Brain microvascular endothelial cell (primary cell): Measurements from ENCODE around the gene PBX1.
A peak's percentile ranks its signal among the peaks of the same experiment; 100 is the strongest.
"Not testable (repeated sequence)": the region's sequence is repeated elsewhere in the genome, so short reads cannot be mapped to it uniquely, and the experiment has no call there.

Experiments used
- DNase-seq: peaks from one replicate; pipeline ENCODE4 v3.0.0-alpha.2; 2020
- H3K27ac ChIP-seq: fragments of 250-450 bp; sonication (Bioruptor Pico); 2 replicates; pipeline ENCODE4 v1.5.1; 2020; ENCODE audit warnings: mild to moderate bottlenecking, moderate library complexity
- H3K27me3 ChIP-seq: fragments of 250-450 bp; sonication (Bioruptor Pico); replicated peaks from 2 replicates; pipeline ENCODE4 v1.5.1; 2020; ENCODE audit warnings: mild to moderate bottlenecking
- H3K36me3 ChIP-seq: fragments of 250-450 bp; sonication (Bioruptor Pico); replicated peaks from 2 replicates; pipeline ENCODE4 v1.5.1; 2020; ENCODE audit warnings: mild to moderate bottlenecking
- H3K4me3 ChIP-seq: 2 replicates; pipeline ENCODE4 v1.5.1; 2011; ENCODE audit warnings: low read depth, mild to moderate bottlenecking, control low read depth, low read length, moderate library complexity
- in situ Hi-C: cut with HindIII; loops from 2 replicates; pipeline ENCODE4 v1.10.0; 2017; ENCODE audit warnings: low sequenced_read_pairs, low pct_ligation_motif_present
- TF ChIP-seq, protein P1 (sequence below): IDR thresholded peaks from 2 replicates; pipeline ENCODE4 v1.5.1; 2011; ENCODE audit warnings: low read depth, mild to moderate bottlenecking, moderate library complexity, low read length, control low read depth, inconsistent platforms; ENCODE audit errors: missing control alignments

Gene PBX1

GRCh38 chr1:164599272-164599671 lies 40.3 kb downstream of the PBX1 start:
- TF ChIP-seq, protein P1, sequence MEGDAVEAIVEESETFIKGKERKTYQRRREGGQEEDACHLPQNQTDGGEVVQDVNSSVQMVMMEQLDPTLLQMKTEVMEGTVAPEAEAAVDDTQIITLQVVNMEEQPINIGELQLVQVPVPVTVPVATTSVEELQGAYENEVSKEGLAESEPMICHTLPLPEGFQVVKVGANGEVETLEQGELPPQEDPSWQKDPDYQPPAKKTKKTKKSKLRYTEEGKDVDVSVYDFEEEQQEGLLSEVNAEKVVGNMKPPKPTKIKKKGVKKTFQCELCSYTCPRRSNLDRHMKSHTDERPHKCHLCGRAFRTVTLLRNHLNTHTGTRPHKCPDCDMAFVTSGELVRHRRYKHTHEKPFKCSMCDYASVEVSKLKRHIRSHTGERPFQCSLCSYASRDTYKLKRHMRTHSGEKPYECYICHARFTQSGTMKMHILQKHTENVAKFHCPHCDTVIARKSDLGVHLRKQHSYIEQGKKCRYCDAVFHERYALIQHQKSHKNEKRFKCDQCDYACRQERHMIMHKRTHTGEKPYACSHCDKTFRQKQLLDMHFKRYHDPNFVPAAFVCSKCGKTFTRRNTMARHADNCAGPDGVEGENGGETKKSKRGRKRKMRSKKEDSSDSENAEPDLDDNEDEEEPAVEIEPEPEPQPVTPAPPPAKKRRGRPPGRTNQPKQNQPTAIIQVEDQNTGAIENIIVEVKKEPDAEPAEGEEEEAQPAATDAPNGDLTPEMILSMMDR: no peak
- Histone ChIP-seq H3K36me3 (peaks cover 4% of the 10 kb centered on the region), H3K4me3 (no peak overlapping the region), H3K27ac (no peak overlapping the region), H3K27me3 (no peaks in the 10 kb centered on the region)
- DNase-seq: no peak
- in situ Hi-C loops: no loop called here

DNA sequence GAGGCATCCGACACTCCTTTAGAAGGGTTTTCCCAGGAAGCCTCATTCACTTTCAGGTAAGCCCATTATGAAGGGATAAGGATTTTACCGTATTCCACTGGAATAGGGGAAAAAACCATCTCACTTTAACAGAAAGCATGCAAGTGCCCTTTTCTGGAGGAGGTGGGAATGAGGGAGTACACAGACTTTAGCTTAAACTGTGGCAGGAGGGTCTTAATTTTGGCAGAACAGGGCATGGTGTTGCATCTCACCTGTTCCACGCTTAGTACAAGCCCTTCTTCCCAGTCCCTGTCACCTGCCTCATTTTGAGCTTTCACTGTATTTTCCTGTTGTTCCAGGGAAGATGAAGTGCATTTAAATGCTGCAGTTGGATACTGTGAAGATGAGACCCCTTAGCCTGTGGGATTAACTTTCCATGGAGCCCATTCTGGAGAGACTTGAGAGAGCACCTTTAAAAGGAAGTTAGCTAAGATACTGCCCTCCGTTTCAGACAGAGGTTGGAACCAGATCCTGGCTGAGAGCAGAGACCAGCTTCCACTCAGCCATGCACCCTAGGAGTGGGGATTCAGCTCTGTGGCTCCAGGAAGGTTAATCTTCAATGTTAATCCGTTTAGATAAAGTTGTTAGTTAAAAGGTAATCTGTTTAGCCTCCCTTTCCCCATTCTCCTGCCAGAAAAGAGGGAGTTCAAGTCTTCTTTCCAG lies 42.6 kb downstream of the PBX1 start:
- in situ Hi-C loops: no loop called here
- TF ChIP-seq, protein P1: no peak
- Histone ChIP-seq H3K4me3 (no peak overlapping the region), H3K27me3 (no peaks in the 10 kb centered on the region), H3K36me3 (peaks cover 4% of the 10 kb centered on the region), H3K27ac (no peak overlapping the region)
- DNase-seq: no peak

DNA sequence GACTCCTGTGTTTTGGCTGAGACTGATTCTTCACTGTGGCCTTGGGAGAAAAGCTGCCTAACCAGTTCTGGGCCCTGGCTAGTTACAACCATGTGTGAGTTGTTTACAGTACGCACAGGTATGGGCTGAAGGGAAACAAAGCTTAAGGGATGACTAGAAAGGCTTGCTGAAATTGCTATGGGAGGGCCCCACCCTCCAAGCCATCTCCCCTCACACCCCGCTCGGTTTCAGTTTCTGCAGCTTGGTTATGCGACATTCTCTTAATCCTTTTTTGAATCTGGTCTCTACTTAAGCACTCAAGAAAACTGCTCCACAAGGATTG lies 43.1 kb downstream of the PBX1 start:
- Histone ChIP-seq H3K27ac (no peak overlapping the region), H3K4me3 (no peak overlapping the region), H3K27me3 (no peaks in the 10 kb centered on the region), H3K36me3 (peaks cover 4% of the 10 kb centered on the region)
- TF ChIP-seq, protein P1: no peak
- DNase-seq: no peak
- in situ Hi-C loops: no loop called here

- H3K27me3 ChIP-seq: no peaks in the 10 kb centered on the region
- in situ Hi-C loops: no loop called here
- peaks cover 4% of the 10 kb centered on the region for H3K36me3 ChIP-seq
- no peak overlapping the region for H3K4me3 ChIP-seq
- no peak overlapping the region for H3K27ac ChIP-seq
- TF ChIP-seq, protein P1: no peak
- peak; percentile 32 for DNase-seq
Measured at GRCh38 chr1:164602480-164603093, 43.6 kb downstream of the PBX1 start.

- H3K27ac ChIP-seq, H3K4me3 ChIP-seq, H3K36me3 ChIP-seq, in situ Hi-C loops, DNase-seq, H3K27me3 ChIP-seq: not testable (repeated sequence)
Measured at GRCh38 chr1:164603805-164604204, 44.8 kb downstream of the PBX1 start.

DNA sequence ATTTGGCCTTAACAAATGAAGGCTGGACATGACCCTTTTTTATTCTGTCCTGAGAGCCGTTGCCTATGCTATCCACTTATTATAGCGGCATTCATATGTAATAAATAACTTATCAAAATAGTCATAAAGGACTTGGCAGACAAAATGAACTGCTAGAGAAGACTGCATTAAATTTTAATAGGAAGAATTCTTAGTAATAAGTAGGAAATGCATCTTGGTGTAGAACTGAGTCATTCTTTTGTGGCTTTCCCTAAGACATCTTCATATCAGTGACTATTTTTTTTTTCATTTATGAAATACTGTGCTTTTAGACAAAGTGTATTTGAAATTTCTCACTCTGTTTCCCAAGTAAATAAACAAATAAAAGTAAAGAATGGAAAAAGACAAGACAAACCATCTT lies 45.6 kb downstream of the PBX1 start:
- H3K27ac ChIP-seq: no peak overlapping the region

More for the DNA sequence above, 45.6 kb downstream of the PBX1 start:
- in situ Hi-C loops: no loop called here
- DNase-seq: no peak
- TF ChIP-seq, protein P1: no peak
- Histone ChIP-seq H3K27me3 (no peaks in the 10 kb centered on the region), H3K4me3 (no peak overlapping the region), H3K36me3 (no peaks in the 10 kb centered on the region)
